GM21367 (cell line): ENCODE data around the gene KCTD6.
"Not testable (repeated sequence)": the region's sequence is repeated elsewhere in the genome, so short reads cannot be mapped to it uniquely, and the experiment has no call there.

Experiments used
- ATAC-seq: cut with Tn5 transposase; IDR thresholded peaks from one replicate; pipeline ENCODE4 v1.9.1; 2021; ENCODE audit not compliant: unreplicated experiment

KCTD6 gene

GRCh38 chr3:58522759-58523425 lies 31.0 kb downstream of the KCTD6 start:
- ATAC-seq, result no peak

- ATAC-seq, result no peak
Observed at GRCh38 chr3:58524326-58524888, 32.5 kb downstream of the KCTD6 start.

- no peak for ATAC-seq
Observed at GRCh38 chr3:58526515-58526957, 34.6 kb downstream of the KCTD6 start.

GRCh38 chr3:58527440-58527839 lies 35.5 kb downstream of the KCTD6 start:
- not testable (repeated sequence) for ATAC-seq

- ATAC-seq, result no peak
Observed at GRCh38 chr3:58528629-58529028, 36.7 kb downstream of the KCTD6 start.

GRCh38 chr3:58529516-58530353 lies 37.8 kb downstream of the KCTD6 start:
- ATAC-seq, result no peak

- no peak for ATAC-seq
Observed at GRCh38 chr3:58530354-58530865, 38.5 kb downstream of the KCTD6 start.

GRCh38 chr3:58531555-58531954 lies 39.7 kb downstream of the KCTD6 start:
- no peak for ATAC-seq

GRCh38 chr3:58531956-58532355 lies 40.1 kb downstream of the KCTD6 start:
- ATAC-seq, result no peak

GRCh38 chr3:58532794-58533220 lies 40.9 kb downstream of the KCTD6 start:
- peak; percentile 91 for ATAC-seq

GRCh38 chr3:58534592-58535494 lies 42.9 kb downstream of the KCTD6 start:
- no peak for ATAC-seq

GRCh38 chr3:58535531-58536500 lies 43.9 kb downstream of the KCTD6 start:
- no peak for ATAC-seq

- no peak for ATAC-seq
Observed at GRCh38 chr3:58536501-58537411, 44.9 kb downstream of the KCTD6 start, which contains the start of gene ACOX2. Gene ACOX2, minus strand, starts transcription at chr3:58537190. Its CDS starts 2,084 bp downstream, at chr3:58535106.

GRCh38 chr3:58537412-58538301 lies 45.8 kb downstream of the KCTD6 start:
- ATAC-seq, result no peak

- no peak for ATAC-seq
Observed at GRCh38 chr3:58539626-58540025, 47.7 kb downstream of the KCTD6 start.

GRCh38 chr3:58540176-58540858 lies 48.4 kb downstream of the KCTD6 start:
- no peak for ATAC-seq

GRCh38 chr3:58544541-58544940 lies 52.6 kb downstream of the KCTD6 start:
- ATAC-seq, result no peak
